A673 (cell line): ENCODE results near the gene EPS15. TPM values are rescaled to one million over a fixed set of nuclear protein-coding genes. Genes with fewer than 3 reads are reported as not detected.

Experiments used
- BruUV-seq: library from RNA; stranded (reverse); fragments of 400-500 nt; replicated peaks from 2 replicates; lab custom pipeline; 2021; lab: Mats Ljungman, UMichigan
- CTCF ChIA-PET: fragments of 300-600 bp; sonication (Branson Sonifier 250); formaldehyde crosslinking; loops from one replicate; lab custom pipeline; 2022; ENCODE audit warnings: antibody characterized with exemption; lab: Charles Lee
- POLR2A ChIA-PET: fragments of 300-600 bp; sonication (Branson Sonifier 250); formaldehyde crosslinking; loops from one replicate; lab custom pipeline; 2022; ENCODE audit warnings: antibody characterized with exemption; ENCODE audit not compliant: low non-redundant PET; lab: Charles Lee
- DNase-seq: peaks from one replicate; pipeline ENCODE4 v3.0.0-alpha.2; 2015; ENCODE audit warnings: low spot score
- H3K27ac ChIP-seq: fragments of 200-600 bp; sonication (generic); 2 replicates; pipeline ENCODE4 v1.5.1; 2016; ENCODE audit warnings: mixed run types, low read depth, mild to moderate bottlenecking, mixed read lengths, antibody characterized with exemption, low read length; ENCODE audit not compliant: poor library complexity, severe bottlenecking
- H3K27me3 ChIP-seq: fragments of 200-600 bp; sonication (generic); replicated peaks from 2 replicates; pipeline ENCODE4 v1.6.1; 2017; ENCODE audit warnings: mixed run types, low read depth, mild to moderate bottlenecking, mixed read lengths, antibody characterized with exemption, low read length; ENCODE audit not compliant: insufficient read depth, poor library complexity
- H3K36me3 ChIP-seq: fragments of 200-600 bp; sonication (generic); 2 replicates; pipeline ENCODE4 v1.6.1; 2016; ENCODE audit warnings: mixed run types, mild to moderate bottlenecking, mixed read lengths, antibody characterized with exemption, low read length; ENCODE audit not compliant: insufficient read depth, poor library complexity, severe bottlenecking
- H3K4me1 ChIP-seq: fragments of 200-600 bp; sonication (generic); 2 replicates; pipeline ENCODE4 v1.6.1; 2017; ENCODE audit warnings: mixed run types, mild to moderate bottlenecking, mixed read lengths, antibody characterized with exemption, low read length; ENCODE audit not compliant: insufficient read depth, poor library complexity, severe bottlenecking
- H3K4me3 ChIP-seq: fragments of 200-600 bp; sonication (generic); 2 replicates; pipeline ENCODE4 v1.5.1; 2016; ENCODE audit warnings: low read depth, mixed run types, mild to moderate bottlenecking, mixed read lengths, low read length; ENCODE audit not compliant: poor library complexity, severe bottlenecking
- H3K9me3 ChIP-seq: fragments of 200-600 bp; sonication (generic); 2 replicates; pipeline ENCODE4 v1.6.1; 2016; ENCODE audit warnings: mixed run types, low read depth, mild to moderate bottlenecking, mixed read lengths, antibody characterized with exemption, low read length; ENCODE audit not compliant: poor library complexity, severe bottlenecking
- CTCF ChIP-seq: fragments of 300-800, 200-600 bp; sonication (generic); conservative IDR thresholded peaks from 2 replicates; pipeline ENCODE4 v1.5.1; 2017; ENCODE audit warnings: low read depth, mild to moderate bottlenecking, antibody characterized with exemption, low read length, moderate library complexity, mixed read lengths
- EZH2 ChIP-seq: fragments of 200-600 bp; sonication (generic); IDR thresholded peaks from 2 replicates; pipeline ENCODE4 v1.6.1; 2017; ENCODE audit warnings: borderline replicate concordance, low read depth, mild to moderate bottlenecking, mixed read lengths, antibody characterized with exemption, low read length; ENCODE audit not compliant: poor library complexity, severe bottlenecking
- intact Hi-C: fragments of 100-400 bp; cut with micrococcal nuclease; formaldehyde crosslinking; loops from one replicate; pipeline ENCODE4 v1.10.0; 2022; ENCODE audit not compliant: unreplicated experiment
- total RNA-seq: library from RNA; stranded (reverse); gene quantifications from 2 replicates; pipeline ENCODE4 v1.2.3, GENCODE V29; 2021

EPS15 gene
- total RNA-seq, 1 experiment from 2014 or later = 50.6 TPM

- H3K4me3 ChIP-seq = no peak overlapping the region
- intact Hi-C loops = no loop called here
- no peaks in the 10 kb centered on the region for H3K9me3 ChIP-seq
- H3K4me1 ChIP-seq = no peaks in the 10 kb centered on the region
- CTCF ChIA-PET = no interaction called here
- H3K27me3 ChIP-seq = no peaks in the 10 kb centered on the region
- TF ChIP-seq CTCF = no peak
- no peak for TF ChIP-seq EZH2
- no TSS peak for BruUV-seq
- DNase-seq = no peak
- no peak overlapping the region for H3K27ac ChIP-seq
- H3K36me3 ChIP-seq = no peaks in the 10 kb centered on the region
- POLR2A ChIA-PET = no interaction called here
Observed at GRCh38 chr1:51308636-51309035, 210.4 kb downstream of the EPS15 start.

- CTCF ChIA-PET = no interaction called here
- Histone ChIP-seq H3K36me3 (no peaks in the 10 kb centered on the region), H3K9me3 (no peaks in the 10 kb centered on the region), H3K27ac (no peak overlapping the region), H3K4me3 (no peak overlapping the region), H3K27me3 (no peaks in the 10 kb centered on the region), H3K4me1 (peaks cover 5% of the 10 kb centered on the region)
- TF ChIP-seq CTCF = no peak
- no peak for TF ChIP-seq EZH2
- POLR2A ChIA-PET = no interaction called here
- intact Hi-C loops = no loop called here
- no peak for DNase-seq
- BruUV-seq = no TSS peak
Observed at GRCh38 chr1:51306950-51307349, 212.1 kb downstream of the EPS15 start.

GRCh38 chr1:51305371-51305823 lies 213.7 kb downstream of the EPS15 start:
- H3K4me1 ChIP-seq = peaks cover 5% of the 10 kb centered on the region
- H3K36me3 ChIP-seq = no peaks in the 10 kb centered on the region
- H3K27me3 ChIP-seq = no peaks in the 10 kb centered on the region
- DNase-seq = no peak
- no peak overlapping the region for H3K27ac ChIP-seq
- CTCF ChIA-PET = no interaction called here
- BruUV-seq = no TSS peak
- intact Hi-C loops = no loop called here
- no peaks in the 10 kb centered on the region for H3K9me3 ChIP-seq
- no peak overlapping the region for H3K4me3 ChIP-seq
- TF ChIP-seq EZH2 (no peak), CTCF (no peak)
- POLR2A ChIA-PET = no interaction called here
